MM.1S (cell line): ENCODE data around the gene SLITRK5.

Source experiments
- DNase-seq: peaks from one replicate; pipeline ENCODE4 v3.0.0-alpha.2; 2015
- H2AFZ ChIP-seq: fragments of 300-600 bp; sonication (generic); 2 replicates; pipeline ENCODE4 v1.6.0; 2016; ENCODE audit warnings: antibody characterized with exemption, low read length
- H3F3A ChIP-seq: fragments of 300-600 bp; sonication (generic); 2 replicates; pipeline ENCODE4 v1.6.1; 2016; ENCODE audit warnings: mild to moderate bottlenecking, antibody characterized with exemption, low read length, moderate library complexity, mixed read lengths; ENCODE audit not compliant: insufficient read depth
- H3K27ac ChIP-seq: fragments of 300-600 bp; sonication (generic); 2 replicates; pipeline ENCODE4 v1.5.1; 2016; ENCODE audit warnings: mild to moderate bottlenecking, low read length
- H3K27me3 ChIP-seq: fragments of 300-600 bp; sonication (generic); replicated peaks from 2 replicates; pipeline ENCODE4 v1.6.0; 2016; ENCODE audit warnings: low read length; ENCODE audit not compliant: insufficient read depth
- H3K36me3 ChIP-seq: fragments of 300-600 bp; sonication (generic); replicated peaks from 2 replicates; pipeline ENCODE4 v1.6.1; 2016; ENCODE audit warnings: mild to moderate bottlenecking, low read length, mixed read lengths; ENCODE audit not compliant: insufficient read depth
- H3K4me1 ChIP-seq: fragments of 300-600 bp; sonication (generic); 2 replicates; pipeline ENCODE4 v1.6.1; 2016; ENCODE audit warnings: low read length, mixed read lengths
- H3K4me2 ChIP-seq: fragments of 300-600 bp; sonication (generic); 2 replicates; pipeline ENCODE4 v1.6.0; 2016; ENCODE audit warnings: low read depth, low read length
- H3K4me3 ChIP-seq: fragments of 300-600 bp; sonication (generic); 2 replicates; pipeline ENCODE4 v1.5.1; 2016; ENCODE audit warnings: low read length, mixed read lengths
- H3K79me2 ChIP-seq: fragments of 300-600 bp; sonication (generic); 2 replicates; pipeline ENCODE4 v1.6.1; 2016; ENCODE audit warnings: mixed run types, low read length, mixed read lengths
- H3K9ac ChIP-seq: fragments of 300-600 bp; sonication (generic); 2 replicates; pipeline ENCODE4 v1.6.1; 2016; ENCODE audit warnings: low read length, mixed read lengths
- H3K9me2 ChIP-seq: fragments of 300-600 bp; sonication (generic); replicated peaks from 2 replicates; pipeline ENCODE4 v1.6.1; 2016; ENCODE audit warnings: mild to moderate bottlenecking, low read length, mixed read lengths; ENCODE audit not compliant: insufficient read depth
- H3K9me3 ChIP-seq: fragments of 300-600 bp; sonication (generic); replicated peaks from 2 replicates; pipeline ENCODE4 v1.6.1; 2016; ENCODE audit warnings: mild to moderate bottlenecking, low read length, mixed read lengths; ENCODE audit not compliant: insufficient read depth
- H4K20me1 ChIP-seq: fragments of 300-600 bp; sonication (generic); 2 replicates; pipeline ENCODE4 v1.6.1; 2016; ENCODE audit warnings: mild to moderate bottlenecking, low read length, moderate library complexity, mixed read lengths; ENCODE audit not compliant: insufficient read depth
- CTCF ChIP-seq: fragments of 300-600 bp; sonication (generic); IDR thresholded peaks from 2 replicates; pipeline ENCODE4 v1.5.1; 2016; ENCODE audit warnings: antibody characterized with exemption, low read length, mixed read lengths
- EZH2 ChIP-seq: fragments of 300-600 bp; sonication (generic); optimal IDR thresholded peaks from 2 replicates; pipeline ENCODE3; 2017; ENCODE audit warnings: low read depth, mild to moderate bottlenecking, antibody characterized with exemption, low read length, mixed read lengths
- EZH2phosphoT487 ChIP-seq: fragments of 300-600 bp; sonication (generic); IDR thresholded peaks from 2 replicates; pipeline ENCODE4 v1.6.1; 2018; ENCODE audit warnings: antibody characterized with exemption, low read length

The SLITRK5 gene

GRCh38 chr13:87669379-87669978, 1.7 kb upstream of the SLITRK5 start:
- no peaks in the 10 kb centered on the region for H4K20me1 ChIP-seq
- H3K27ac ChIP-seq = no peak overlapping the region
- no peak overlapping the region for H3K9ac ChIP-seq
- TF ChIP-seq EZH2 (no peak), CTCF (peak; percentile 55)
- no peaks in the 10 kb centered on the region for H3K9me3 ChIP-seq
- H3K36me3 ChIP-seq = no peaks in the 10 kb centered on the region
- no peaks in the 10 kb centered on the region for H3K79me2 ChIP-seq
- H3K9me2 ChIP-seq = no peaks in the 10 kb centered on the region
- no peak overlapping the region for H2AFZ ChIP-seq
- no peaks in the 10 kb centered on the region for H3K4me1 ChIP-seq
- no peak overlapping the region for H3K4me2 ChIP-seq
- no peak overlapping the region for H3K4me3 ChIP-seq
- DNase-seq = peak; percentile 66
- H3K27me3 ChIP-seq = no peaks in the 10 kb centered on the region
- H3F3A ChIP-seq = peaks cover 9% of the 10 kb centered on the region; the same call in 1 of the 2 replicates

GRCh38 chr13:87671753-87672605, 808 bp downstream of the SLITRK5 start:
- H3F3A ChIP-seq = peaks cover 9% of the 10 kb centered on the region; the same call in 1 of the 2 replicates
- H2AFZ ChIP-seq = peak overlapping the region; percentile 75; the same call in 1 of the 2 replicates
- H3K4me2 ChIP-seq = peak overlapping the region; percentile 70
- H3K9me3 ChIP-seq = no peaks in the 10 kb centered on the region
- H3K9me2 ChIP-seq = no peaks in the 10 kb centered on the region
- no peaks in the 10 kb centered on the region for H4K20me1 ChIP-seq
- H3K27ac ChIP-seq = peak overlapping the region; percentile 57; the same call in 1 of the 2 replicates
- no peaks in the 10 kb centered on the region for H3K36me3 ChIP-seq
- peak overlapping the region; percentile 67 for H3K4me3 ChIP-seq
- no peaks in the 10 kb centered on the region for H3K4me1 ChIP-seq
- TF ChIP-seq EZH2phosphoT487 (no peak), EZH2 (no peak), CTCF (no peak)
- H3K9ac ChIP-seq = no peak overlapping the region
- H3K79me2 ChIP-seq = no peaks in the 10 kb centered on the region
- no peaks in the 10 kb centered on the region for H3K27me3 ChIP-seq
- no peak for DNase-seq

- Histone ChIP-seq H3K4me3 (no peak overlapping the region), H3K4me1 (no peaks in the 10 kb centered on the region)
Measured at GRCh38 chr13:87674247-87674738, 3.1 kb downstream of the SLITRK5 start.

More at GRCh38 chr13:87674247-87674738, 3.1 kb downstream of the SLITRK5 start:
- no peak overlapping the region for H3K4me2 ChIP-seq
- no peak for TF ChIP-seq CTCF
- TF ChIP-seq EZH2phosphoT487 = no peak
- TF ChIP-seq EZH2 = no peak
- H4K20me1 ChIP-seq = no peaks in the 10 kb centered on the region
- no peak overlapping the region for H2AFZ ChIP-seq
- H3K9ac ChIP-seq = no peak overlapping the region
- no peaks in the 10 kb centered on the region for H3K36me3 ChIP-seq
- H3K27me3 ChIP-seq = no peaks in the 10 kb centered on the region
- DNase-seq = no peak
- no peaks in the 10 kb centered on the region for H3K79me2 ChIP-seq
- H3F3A ChIP-seq = peaks cover 9% of the 10 kb centered on the region; the same call in 1 of the 2 replicates
- H3K9me2 ChIP-seq = no peaks in the 10 kb centered on the region
- H3K9me3 ChIP-seq = no peaks in the 10 kb centered on the region
- no peak overlapping the region for H3K27ac ChIP-seq
